Measurements from ENCODE around the gene WIPF3.

WIPF3 gene

DNA sequence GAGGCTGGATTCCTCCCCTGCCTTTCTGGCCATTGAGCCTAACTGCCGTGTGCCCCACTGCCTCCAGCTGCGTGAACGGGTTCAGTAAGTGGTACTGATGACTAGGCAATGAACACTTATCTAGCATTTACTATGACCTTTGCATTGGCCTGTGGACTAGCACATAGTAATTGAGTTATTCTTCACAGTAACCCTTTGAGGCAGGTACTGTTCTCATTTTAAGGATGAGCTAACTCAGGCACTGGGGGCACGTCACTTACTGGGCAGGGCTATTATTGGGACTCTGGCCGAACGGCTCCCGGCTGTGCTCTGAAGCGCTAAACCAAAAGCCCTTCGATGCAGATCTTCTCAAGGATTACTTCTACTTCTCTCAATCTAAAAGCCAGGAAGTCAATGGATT lies 38.3 kb downstream of the WIPF3 start:
- TF ChIP-seq, protein P1, sequence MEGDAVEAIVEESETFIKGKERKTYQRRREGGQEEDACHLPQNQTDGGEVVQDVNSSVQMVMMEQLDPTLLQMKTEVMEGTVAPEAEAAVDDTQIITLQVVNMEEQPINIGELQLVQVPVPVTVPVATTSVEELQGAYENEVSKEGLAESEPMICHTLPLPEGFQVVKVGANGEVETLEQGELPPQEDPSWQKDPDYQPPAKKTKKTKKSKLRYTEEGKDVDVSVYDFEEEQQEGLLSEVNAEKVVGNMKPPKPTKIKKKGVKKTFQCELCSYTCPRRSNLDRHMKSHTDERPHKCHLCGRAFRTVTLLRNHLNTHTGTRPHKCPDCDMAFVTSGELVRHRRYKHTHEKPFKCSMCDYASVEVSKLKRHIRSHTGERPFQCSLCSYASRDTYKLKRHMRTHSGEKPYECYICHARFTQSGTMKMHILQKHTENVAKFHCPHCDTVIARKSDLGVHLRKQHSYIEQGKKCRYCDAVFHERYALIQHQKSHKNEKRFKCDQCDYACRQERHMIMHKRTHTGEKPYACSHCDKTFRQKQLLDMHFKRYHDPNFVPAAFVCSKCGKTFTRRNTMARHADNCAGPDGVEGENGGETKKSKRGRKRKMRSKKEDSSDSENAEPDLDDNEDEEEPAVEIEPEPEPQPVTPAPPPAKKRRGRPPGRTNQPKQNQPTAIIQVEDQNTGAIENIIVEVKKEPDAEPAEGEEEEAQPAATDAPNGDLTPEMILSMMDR (IDR thresholded peaks at IDR 0.05; ENCODE audit: extremely low read depth, missing control alignments), result no peak
- no peak for DNase-seq (ENCODE audit: low spot score)

DNA sequence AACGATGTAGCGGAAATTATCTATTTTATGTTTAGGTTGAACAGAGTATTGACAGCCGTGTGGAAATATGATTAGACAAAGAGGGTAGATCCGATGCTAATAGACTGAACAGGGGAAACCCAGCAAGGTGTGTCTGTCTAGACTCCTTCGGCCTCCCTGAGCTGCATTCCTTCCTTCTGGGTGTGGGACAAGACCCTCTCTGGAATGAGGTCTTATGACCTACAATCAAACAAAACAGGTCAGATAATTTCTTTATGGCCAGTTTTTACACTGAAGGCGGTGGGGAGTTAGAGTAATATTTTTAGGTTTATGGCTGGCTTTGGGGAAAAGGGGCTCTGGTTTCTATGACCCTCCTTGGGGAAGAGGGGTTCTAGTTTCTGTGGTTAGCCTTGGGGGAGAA lies 41.2 kb downstream of the WIPF3 start:
- TF ChIP-seq, protein P1 (IDR thresholded peaks at IDR 0.05; ENCODE audit: extremely low read depth, missing control alignments), result no peak
- no peak for DNase-seq (ENCODE audit: low spot score)

DNA sequence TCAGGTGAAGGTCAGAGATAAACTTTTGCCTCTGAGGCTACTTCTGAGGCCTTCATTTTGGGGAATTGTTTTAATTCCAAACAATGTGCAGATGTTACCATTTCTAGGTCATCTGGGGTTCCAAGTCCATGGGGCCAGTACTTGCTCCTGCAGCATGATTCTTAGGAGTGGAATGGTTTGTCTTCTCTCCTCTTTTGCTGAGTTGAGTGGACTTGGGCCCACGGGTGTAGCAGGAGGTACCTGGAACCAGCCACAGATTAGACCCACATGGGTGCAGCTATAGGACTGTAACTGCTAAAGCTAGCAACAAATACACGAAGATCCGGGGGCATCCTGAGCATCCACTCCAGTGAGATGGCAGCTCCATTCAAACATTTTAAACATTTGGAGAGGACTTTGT lies 41.6 kb downstream of the WIPF3 start:
- DNase-seq (ENCODE audit: low spot score), result no peak

DNA sequence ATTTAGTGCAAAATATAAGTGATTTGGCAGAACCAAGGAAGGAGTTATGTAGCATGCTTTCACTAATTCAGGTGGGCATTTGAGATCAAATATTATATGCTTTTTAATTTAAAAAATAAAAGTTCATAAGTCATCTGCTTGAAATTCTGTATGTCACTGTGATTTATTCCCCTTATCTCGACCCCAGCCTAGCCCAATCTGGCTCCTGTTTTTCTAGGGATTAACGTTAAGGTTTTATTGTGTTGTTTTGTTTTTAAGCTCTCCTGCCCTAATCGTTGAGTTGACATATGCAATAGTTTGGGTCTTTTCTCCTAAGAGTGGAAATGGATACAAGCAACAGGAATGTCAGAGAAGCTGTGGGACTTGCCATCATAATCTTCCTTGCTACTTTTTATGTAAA lies 42.6 kb downstream of the WIPF3 start:
- TF ChIP-seq, protein P1 (IDR thresholded peaks at IDR 0.05; ENCODE audit: extremely low read depth, missing control alignments), result no peak
- DNase-seq (ENCODE audit: low spot score), result no peak

More for the DNA sequence above, 41.6 kb downstream of the WIPF3 start:
- TF ChIP-seq, protein P1 (IDR thresholded peaks at IDR 0.05; ENCODE audit: extremely low read depth, missing control alignments), result no peak

DNA sequence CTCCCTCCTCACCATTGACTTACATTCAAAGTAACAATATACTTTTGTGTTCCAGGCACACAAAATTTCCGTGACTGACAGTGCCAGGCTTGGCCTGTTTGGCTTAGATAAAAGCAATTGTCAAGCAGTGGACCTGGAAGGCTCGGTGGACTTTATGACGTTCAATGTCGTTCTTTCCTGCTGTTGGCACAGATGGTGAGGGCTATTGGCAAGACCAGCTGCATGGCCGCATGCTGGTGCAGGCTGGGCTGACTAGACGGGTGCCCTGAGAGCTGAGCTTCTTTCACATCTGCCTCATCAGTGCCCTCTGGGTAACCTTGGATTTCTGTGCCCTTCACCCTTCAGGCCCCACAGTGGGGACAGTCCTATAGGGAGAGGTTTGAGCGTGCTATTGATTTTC lies 45.2 kb downstream of the WIPF3 start:
- TF ChIP-seq, protein P1 (IDR thresholded peaks at IDR 0.05; ENCODE audit: extremely low read depth, missing control alignments), result no peak
- no peak for DNase-seq (ENCODE audit: low spot score)

DNA sequence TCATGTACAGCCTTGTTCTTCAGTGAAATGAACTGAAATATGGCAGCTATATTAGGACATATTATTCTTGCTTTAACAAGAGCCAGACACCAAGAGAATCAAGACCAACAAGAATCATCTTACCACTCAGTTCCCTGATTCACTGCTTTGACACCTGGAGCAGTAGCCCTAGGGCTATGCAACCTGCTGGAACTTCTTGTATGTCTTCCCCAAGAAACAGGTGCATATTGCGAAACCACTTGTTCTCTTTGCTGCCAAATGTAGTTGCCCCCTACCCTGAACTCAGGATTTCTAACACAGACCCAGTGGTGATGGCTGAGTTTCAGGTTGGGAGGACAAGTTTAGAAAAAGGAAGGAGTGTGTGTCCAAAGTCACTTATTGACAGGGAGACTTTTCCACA lies 46.1 kb downstream of the WIPF3 start:
- TF ChIP-seq, protein P1 (IDR thresholded peaks at IDR 0.05; ENCODE audit: extremely low read depth, missing control alignments), result no peak
- DNase-seq (ENCODE audit: low spot score), result no peak

DNA sequence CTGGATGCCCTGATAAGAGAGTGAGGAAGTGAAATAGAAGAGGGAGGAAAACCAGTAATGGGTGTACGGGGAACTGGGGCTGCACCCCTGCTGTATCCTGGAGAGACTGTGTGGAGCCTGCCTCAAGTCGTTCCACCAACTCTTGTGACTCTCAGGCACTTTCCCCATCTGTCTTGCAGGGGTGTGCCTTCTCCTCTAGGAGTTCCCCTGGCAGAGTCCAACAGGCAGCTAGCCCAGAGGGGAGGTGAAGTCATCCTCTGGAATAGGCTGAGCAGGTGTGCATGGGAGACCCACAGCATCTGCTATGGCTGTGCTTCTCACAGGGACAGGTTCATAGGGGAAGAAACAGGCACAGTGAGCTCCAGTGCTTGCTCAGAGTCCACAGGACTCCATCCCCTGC lies 46.8 kb downstream of the WIPF3 start:
- no peak for DNase-seq (ENCODE audit: low spot score)
- TF ChIP-seq, protein P1 (IDR thresholded peaks at IDR 0.05; ENCODE audit: extremely low read depth, missing control alignments), result no peak

Measured in GM20000 (cell line).